Suprapubic skin (tissue), 3 donors: ENCODE measurements around the gene TNFRSF8.

Source experiments
- CTCF ChIP-seq, 2 donors: fragments of 200-600 bp in 1 of 2; fragments of 450-650 bp in 1 of 2; sonication (generic) in 1 of 2; IDR thresholded peaks; one replicate each; pipeline ENCODE4 v1.5.1; 2016 to 2019; ENCODE audit warnings: antibody characterized with exemption in 2 of 2, mild to moderate bottlenecking in 1 of 2, moderate library complexity in 1 of 2
- EP300 ChIP-seq: sonication (generic); formaldehyde crosslinking; IDR thresholded peaks from one replicate; pipeline ENCODE4 v1.6.1; 2017; ENCODE audit warnings: antibody characterized with exemption
- POLR2A ChIP-seq, 2 donors: fragments of 450-650 bp; IDR thresholded peaks; one replicate each; pipeline ENCODE4 v1.6.1; 2017; ENCODE audit warnings: antibody characterized with exemption in 2 of 2, mild to moderate bottlenecking in 2 of 2, moderate library complexity in 2 of 2

- TF ChIP-seq EP300 (no peak), CTCF (IDR thresholded peaks at IDR 0.05) (no peak), POLR2A (IDR thresholded peaks at IDR 0.05) (no peak)
Observed at GRCh38 chr1:12179676-12180075, 116.6 kb downstream of the TNFRSF8 start.
